ENCODE measurements around the gene CGREF1.
"Not testable (repeated sequence)": the region's sequence is repeated elsewhere in the genome, so short reads cannot be mapped to it uniquely, and the experiment has no call there.

Gene CGREF1

GRCh38 chr2:27121906-27122305 lies 3.0 kb upstream of the CGREF1 start:
- ATAC-seq (ENCODE audit: insufficient read depth, low read depth): no peak
- no peak overlapping the region for H2AFZ ChIP-seq (ENCODE audit: low read depth, low read length)
- H4K20me1 ChIP-seq (ENCODE audit: insufficient read depth, low read length): no peaks in the 10 kb centered on the region
- H3K27ac ChIP-seq (ENCODE audit: low read length): no peak overlapping the region
- H3K9me3 ChIP-seq (ENCODE audit: insufficient read depth, low read length, severe bottlenecking): no peaks in the 10 kb centered on the region
- H3K9ac ChIP-seq (ENCODE audit: low read depth, low read length): no peak overlapping the region
- H3K79me2 ChIP-seq (ENCODE audit: insufficient read depth, low read length): no peaks in the 10 kb centered on the region
- DNase-seq: no peak
- peaks cover 5% of the 10 kb centered on the region for H3K27me3 ChIP-seq (ENCODE audit: insufficient read depth, low read length, poor library complexity)
- TF ChIP-seq CTCF (IDR thresholded peaks at IDR 0.05; ENCODE audit: borderline replicate concordance, extremely low read depth, low read length, poor library complexity, severe bottlenecking) (no peak), EZH2 (IDR thresholded peaks at IDR 0.05; ENCODE audit: borderline replicate concordance, low read depth, low read length, severe bottlenecking) (no peak)
- no peaks in the 10 kb centered on the region for H3K4me1 ChIP-seq (ENCODE audit: insufficient read depth, low read length)
- no peak overlapping the region for H3K4me2 ChIP-seq (ENCODE audit: insufficient read depth, low read length)
- no peak overlapping the region for H3K4me3 ChIP-seq (ENCODE audit: low read depth in 1 of 2, low read length in 2 of 2)
- H3K36me3 ChIP-seq (ENCODE audit: insufficient read depth, low read length): no peaks in the 10 kb centered on the region

DNA sequence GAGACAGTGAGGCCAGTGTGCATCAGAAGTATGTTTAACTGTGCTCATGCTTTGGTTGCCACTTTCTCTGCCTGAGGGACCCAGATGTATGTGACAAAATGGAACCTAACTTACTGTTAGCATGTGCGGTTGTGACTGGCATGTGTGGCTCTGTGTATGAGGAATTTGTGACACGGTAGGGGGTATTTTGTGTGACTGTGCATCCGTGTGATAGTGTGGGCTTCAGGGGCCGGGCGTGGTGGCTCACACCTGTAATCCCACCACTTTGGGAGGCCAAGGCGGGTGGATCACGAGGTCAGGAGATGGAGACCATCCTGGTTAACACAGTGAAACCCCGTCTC lies 372 bp upstream of the CGREF1 start:
- not testable (repeated sequence) for DNase-seq; H3K36me3 ChIP-seq (ENCODE audit: insufficient read depth, low read length); H3K9ac ChIP-seq (ENCODE audit: low read depth, low read length); H3K4me2 ChIP-seq (ENCODE audit: insufficient read depth, low read length); H3K4me3 ChIP-seq (ENCODE audit: low read depth in 1 of 2, low read length in 2 of 2); H3K79me2 ChIP-seq (ENCODE audit: insufficient read depth, low read length); H3K9me3 ChIP-seq (ENCODE audit: insufficient read depth, low read length, severe bottlenecking); H4K20me1 ChIP-seq (ENCODE audit: insufficient read depth, low read length); ATAC-seq (ENCODE audit: insufficient read depth, low read depth); H3K27me3 ChIP-seq (ENCODE audit: insufficient read depth, low read length, poor library complexity); H3K27ac ChIP-seq (ENCODE audit: low read length); H3K4me1 ChIP-seq (ENCODE audit: insufficient read depth, low read length); H2AFZ ChIP-seq (ENCODE audit: low read depth, low read length)

DNA sequence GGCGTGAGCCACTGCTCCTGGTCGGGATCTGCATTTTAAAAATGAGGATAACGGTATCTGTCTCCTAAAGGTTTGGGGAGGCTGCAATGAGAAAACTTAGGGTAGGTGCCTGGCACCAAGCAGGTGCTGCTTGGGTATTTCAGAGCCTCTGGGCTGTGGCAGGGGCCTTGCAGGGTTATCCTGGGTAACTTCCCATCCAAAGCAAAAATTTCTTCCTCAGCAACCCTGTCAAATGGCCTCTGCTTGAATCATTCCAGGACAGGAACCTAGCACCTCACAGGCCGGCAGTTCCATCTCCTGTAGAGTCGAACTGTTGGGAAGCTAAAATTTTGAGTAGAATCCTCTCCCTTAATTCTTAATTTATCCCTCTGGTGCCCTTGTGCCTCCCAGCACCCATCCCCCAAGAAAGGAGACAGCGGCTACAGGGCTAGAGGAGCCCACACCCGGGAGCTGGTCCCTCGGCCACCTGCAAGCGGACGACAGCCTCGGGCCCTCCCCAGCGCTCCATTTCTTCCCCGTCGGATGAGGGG lies 868 bp downstream of the CGREF1 start:
- ATAC-seq (ENCODE audit: insufficient read depth, low read depth) (no peak), DNase-seq (no peak)
- H3K4me2 ChIP-seq (ENCODE audit: insufficient read depth, low read length): no peak overlapping the region
- H3K79me2 ChIP-seq (ENCODE audit: insufficient read depth, low read length): no peaks in the 10 kb centered on the region
- TF ChIP-seq CTCF (IDR thresholded peaks at IDR 0.05; ENCODE audit: borderline replicate concordance, extremely low read depth, low read length, poor library complexity, severe bottlenecking) (no peak), EZH2 (IDR thresholded peaks at IDR 0.05; ENCODE audit: borderline replicate concordance, low read depth, low read length, severe bottlenecking) (no peak)
- H3K27me3 ChIP-seq (ENCODE audit: insufficient read depth, low read length, poor library complexity): peaks cover 5% of the 10 kb centered on the region
- H3K4me1 ChIP-seq (ENCODE audit: insufficient read depth, low read length): no peaks in the 10 kb centered on the region
- no peaks in the 10 kb centered on the region for H3K36me3 ChIP-seq (ENCODE audit: insufficient read depth, low read length)
- H3K4me3 ChIP-seq (ENCODE audit: low read depth in 1 of 2, low read length in 2 of 2): no peak overlapping the region
- no peaks in the 10 kb centered on the region for H4K20me1 ChIP-seq (ENCODE audit: insufficient read depth, low read length)
- H3K27ac ChIP-seq (ENCODE audit: low read length): no peak overlapping the region
- H3K9ac ChIP-seq (ENCODE audit: low read depth, low read length): no peak overlapping the region
- no peaks in the 10 kb centered on the region for H3K9me3 ChIP-seq (ENCODE audit: insufficient read depth, low read length, severe bottlenecking)
- H2AFZ ChIP-seq (ENCODE audit: low read depth, low read length): no peak overlapping the region

DNA sequence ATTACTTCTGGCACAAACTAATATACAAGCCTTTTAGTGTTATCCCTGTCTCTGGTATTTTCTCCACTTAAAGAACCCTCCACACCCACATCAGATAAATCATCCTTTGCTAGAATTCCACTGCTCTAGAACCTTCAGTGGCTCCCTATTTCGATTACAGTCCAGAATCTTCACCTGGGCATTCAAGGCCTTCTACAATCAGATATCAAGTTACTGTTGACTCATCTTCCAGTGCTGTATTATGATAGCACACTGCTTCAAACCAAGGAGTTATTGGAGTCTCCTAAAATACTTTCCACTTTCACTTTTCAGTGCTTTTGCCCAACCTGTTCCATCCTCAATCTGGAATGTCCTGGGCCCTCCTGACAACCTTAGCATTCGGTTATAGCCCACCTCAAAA lies 3.4 kb downstream of the CGREF1 start:
- Histone ChIP-seq H3K27me3 (ENCODE audit: insufficient read depth, low read length, poor library complexity) (no peaks in the 10 kb centered on the region), H3K27ac (ENCODE audit: low read length) (no peak overlapping the region), H3K4me3 (ENCODE audit: low read depth in 1 of 2, low read length in 2 of 2) (no peak overlapping the region), H3K36me3 (ENCODE audit: insufficient read depth, low read length) (no peaks in the 10 kb centered on the region), H3K9ac (ENCODE audit: low read depth, low read length) (no peak overlapping the region), H2AFZ (ENCODE audit: low read depth, low read length) (no peak overlapping the region), H3K4me1 (ENCODE audit: insufficient read depth, low read length) (peaks cover 12% of the 10 kb centered on the region), H4K20me1 (ENCODE audit: insufficient read depth, low read length) (no peaks in the 10 kb centered on the region), H3K79me2 (ENCODE audit: insufficient read depth, low read length) (no peaks in the 10 kb centered on the region), H3K9me3 (ENCODE audit: insufficient read depth, low read length, severe bottlenecking) (no peaks in the 10 kb centered on the region), H3K4me2 (ENCODE audit: insufficient read depth, low read length) (no peak overlapping the region)
- no peak for TF ChIP-seq EZH2 (IDR thresholded peaks at IDR 0.05; ENCODE audit: borderline replicate concordance, low read depth, low read length, severe bottlenecking)
- TF ChIP-seq CTCF (IDR thresholded peaks at IDR 0.05; ENCODE audit: borderline replicate concordance, extremely low read depth, low read length, poor library complexity, severe bottlenecking): no peak
- no peak for ATAC-seq (ENCODE audit: insufficient read depth, low read depth)
- no peak for DNase-seq

GRCh38 chr2:27111392-27112078 lies 7.4 kb downstream of the CGREF1 start:
- peak overlapping the region; percentile 24; the same call in 1 of the 2 replicates for H2AFZ ChIP-seq (ENCODE audit: low read depth, low read length)
- not testable (repeated sequence) for DNase-seq; H3K27ac ChIP-seq (ENCODE audit: low read length); H4K20me1 ChIP-seq (ENCODE audit: insufficient read depth, low read length); ATAC-seq (ENCODE audit: insufficient read depth, low read depth); H3K9me3 ChIP-seq (ENCODE audit: insufficient read depth, low read length, severe bottlenecking); H3K79me2 ChIP-seq (ENCODE audit: insufficient read depth, low read length); H3K27me3 ChIP-seq (ENCODE audit: insufficient read depth, low read length, poor library complexity); H3K9ac ChIP-seq (ENCODE audit: low read depth, low read length); H3K36me3 ChIP-seq (ENCODE audit: insufficient read depth, low read length)
- H3K4me3 ChIP-seq (ENCODE audit: low read depth in 1 of 2, low read length in 2 of 2): peak overlapping the region in 1 of 2 experiments; percentile 54; a peak in 1 of 4 replicates
- H3K4me1 ChIP-seq (ENCODE audit: insufficient read depth, low read length): peaks cover 20% of the 10 kb centered on the region
- peak overlapping the region; percentile 69; the same call in 1 of the 2 replicates for H3K4me2 ChIP-seq (ENCODE audit: insufficient read depth, low read length)

Data from DND-41 (cell line).